ENCODE results near the gene SLFN12.

GRCh38 chr17:35371934-35372333 lies 60.4 kb downstream of the SLFN12 start:
- no peak for TF ChIP-seq CTCF (IDR thresholded peaks at IDR 0.05)
- TF ChIP-seq POLR2A (IDR thresholded peaks at IDR 0.05): no peak
